MCF 10A (cell line): ENCODE data around the gene F8. TPM values are rescaled to one million over a fixed set of nuclear protein-coding genes. Genes with fewer than 3 reads are reported as not detected.
"Not testable (repeated sequence)": the region's sequence is repeated elsewhere in the genome, so short reads cannot be mapped to it uniquely, and the experiment has no call there.

Experiments
- BruUV-seq: library from RNA; stranded (reverse); fragments of 400-500 nt; replicated peaks from 2 replicates; lab custom pipeline; 2021; lab: Mats Ljungman, UMichigan
- CTCF ChIA-PET: fragments of 300-600 bp; sonication (Branson Sonifier 250); formaldehyde crosslinking; extraction: SDS; loops from one replicate; lab custom pipeline; 2021; ENCODE audit warnings: antibody characterized with exemption, inconsistent platforms; lab: Yijun Ruan, JAX
- POLR2A ChIA-PET: fragments of 300-600, 350-650 bp; sonication (Branson Sonifier 250); formaldehyde crosslinking; extraction: SDS; loops from one replicate; lab custom pipeline; 2020; ENCODE audit warnings: antibody characterized with exemption, inconsistent platforms; lab: Yijun Ruan, JAX
- DNase-seq: peaks from one replicate; pipeline ENCODE4 v3.0.0-alpha.2; 2018; ENCODE audit not compliant: unreplicated experiment
- H3K27ac Mint-ChIP-seq: one replicate; pipeline ENCODE4 v1.8.0; 2022; ENCODE audit warnings: mild to moderate bottlenecking, low read depth, mixed read lengths; ENCODE audit not compliant: unreplicated experiment
- H3K27me3 Mint-ChIP-seq: one replicate; pipeline ENCODE4 v1.8.0; 2022; ENCODE audit warnings: mixed read lengths; ENCODE audit not compliant: insufficient read depth, unreplicated experiment
- H3K36me3 Mint-ChIP-seq: one replicate; pipeline ENCODE4 v1.8.0; 2022; ENCODE audit warnings: mild to moderate bottlenecking, moderate library complexity, mixed read lengths; ENCODE audit not compliant: insufficient read depth, unreplicated experiment
- H3K4me1 Mint-ChIP-seq: one replicate; pipeline ENCODE4 v1.8.0; 2022; ENCODE audit warnings: mixed read lengths; ENCODE audit not compliant: insufficient read depth, unreplicated experiment
- H3K4me3 Mint-ChIP-seq: one replicate; pipeline ENCODE4 v1.8.0; 2022; ENCODE audit warnings: mild to moderate bottlenecking, moderate library complexity, mixed read lengths; ENCODE audit not compliant: unreplicated experiment
- H3K9me3 Mint-ChIP-seq: one replicate; pipeline ENCODE4 v1.8.0; 2022; ENCODE audit warnings: mixed read lengths; ENCODE audit not compliant: unreplicated experiment
- intact Hi-C: fragments of 100-400 bp; cut with micrococcal nuclease; formaldehyde crosslinking; loops from 2 replicates; pipeline ENCODE4 v1.14.1; 2022
- total RNA-seq: library from RNA; stranded (reverse); gene quantifications from 2 replicates; pipeline ENCODE4 v1.2.3, GENCODE V29; 2022
- TF ChIP-seq, protein P1 (sequence below): fragments of 200-600 bp; IDR thresholded peaks from one replicate; pipeline ENCODE4 v1.8.0; 2022; ENCODE audit warnings: antibody characterized with exemption, mild to moderate bottlenecking; ENCODE audit not compliant: unreplicated experiment

The F8 gene
- total RNA-seq, 1 experiment from 2014 or later = 5.3 TPM

DNA sequence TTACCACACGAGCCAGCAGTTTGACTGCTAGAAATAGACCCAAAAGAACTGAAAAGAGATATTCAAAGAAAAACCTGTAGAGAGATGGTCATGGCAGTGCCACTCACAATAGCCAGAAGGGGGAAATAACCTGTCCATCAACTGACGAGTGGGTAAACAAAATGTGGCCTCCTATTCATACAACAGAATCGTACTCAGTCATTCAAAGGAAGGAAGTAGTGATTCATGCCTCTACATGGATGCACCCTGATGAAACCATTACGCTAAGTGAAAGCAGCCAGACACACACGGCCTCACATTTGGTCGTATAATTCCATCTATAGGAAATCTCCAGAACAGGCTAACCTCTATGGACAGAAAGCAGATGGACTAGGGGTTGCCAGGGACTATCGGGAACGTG lies 138.5 kb downstream of the F8 start:
- DNase-seq, BruUV-seq, POLR2A ChIA-PET, H3K4me3 Mint-ChIP-seq, H3K4me1 Mint-ChIP-seq, H3K36me3 Mint-ChIP-seq, H3K27ac Mint-ChIP-seq, CTCF ChIA-PET, H3K9me3 Mint-ChIP-seq, H3K27me3 Mint-ChIP-seq, intact Hi-C loops: not testable (repeated sequence)

DNA sequence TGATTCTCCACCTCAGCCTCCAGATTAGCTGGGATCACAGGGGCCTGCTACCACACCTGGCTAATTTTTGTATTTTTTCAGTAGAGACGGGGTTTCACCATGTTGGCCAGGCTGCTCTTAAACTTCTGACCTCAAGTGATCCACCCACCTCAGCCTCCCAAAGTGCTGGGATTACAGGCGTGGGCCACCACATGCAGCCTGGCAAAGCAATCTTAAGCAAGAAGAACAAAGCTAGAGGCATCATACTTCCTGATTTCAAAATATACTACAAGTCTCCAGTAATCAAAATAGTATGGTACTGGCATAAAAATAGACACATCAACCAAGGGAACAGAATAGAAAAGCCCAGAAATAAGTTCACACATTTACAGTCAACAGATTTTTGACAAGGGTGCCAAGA lies 149.2 kb downstream of the F8 start:
- DNase-seq = no peak
- ChIA-PET POLR2A (no interaction called here), CTCF (no interaction called here)
- no TSS peak for BruUV-seq
- no peaks in the 10 kb centered on the region for H3K36me3 Mint-ChIP-seq
- intact Hi-C loops = no loop called here
- H3K4me3 Mint-ChIP-seq = no peak overlapping the region
- TF ChIP-seq, protein P1, sequence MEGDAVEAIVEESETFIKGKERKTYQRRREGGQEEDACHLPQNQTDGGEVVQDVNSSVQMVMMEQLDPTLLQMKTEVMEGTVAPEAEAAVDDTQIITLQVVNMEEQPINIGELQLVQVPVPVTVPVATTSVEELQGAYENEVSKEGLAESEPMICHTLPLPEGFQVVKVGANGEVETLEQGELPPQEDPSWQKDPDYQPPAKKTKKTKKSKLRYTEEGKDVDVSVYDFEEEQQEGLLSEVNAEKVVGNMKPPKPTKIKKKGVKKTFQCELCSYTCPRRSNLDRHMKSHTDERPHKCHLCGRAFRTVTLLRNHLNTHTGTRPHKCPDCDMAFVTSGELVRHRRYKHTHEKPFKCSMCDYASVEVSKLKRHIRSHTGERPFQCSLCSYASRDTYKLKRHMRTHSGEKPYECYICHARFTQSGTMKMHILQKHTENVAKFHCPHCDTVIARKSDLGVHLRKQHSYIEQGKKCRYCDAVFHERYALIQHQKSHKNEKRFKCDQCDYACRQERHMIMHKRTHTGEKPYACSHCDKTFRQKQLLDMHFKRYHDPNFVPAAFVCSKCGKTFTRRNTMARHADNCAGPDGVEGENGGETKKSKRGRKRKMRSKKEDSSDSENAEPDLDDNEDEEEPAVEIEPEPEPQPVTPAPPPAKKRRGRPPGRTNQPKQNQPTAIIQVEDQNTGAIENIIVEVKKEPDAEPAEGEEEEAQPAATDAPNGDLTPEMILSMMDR = no peak
- H3K27me3 Mint-ChIP-seq = peaks cover 16% of the 10 kb centered on the region
- H3K4me1 Mint-ChIP-seq = no peaks in the 10 kb centered on the region
- peaks cover 15% of the 10 kb centered on the region for H3K9me3 Mint-ChIP-seq
- no peak overlapping the region for H3K27ac Mint-ChIP-seq

DNA sequence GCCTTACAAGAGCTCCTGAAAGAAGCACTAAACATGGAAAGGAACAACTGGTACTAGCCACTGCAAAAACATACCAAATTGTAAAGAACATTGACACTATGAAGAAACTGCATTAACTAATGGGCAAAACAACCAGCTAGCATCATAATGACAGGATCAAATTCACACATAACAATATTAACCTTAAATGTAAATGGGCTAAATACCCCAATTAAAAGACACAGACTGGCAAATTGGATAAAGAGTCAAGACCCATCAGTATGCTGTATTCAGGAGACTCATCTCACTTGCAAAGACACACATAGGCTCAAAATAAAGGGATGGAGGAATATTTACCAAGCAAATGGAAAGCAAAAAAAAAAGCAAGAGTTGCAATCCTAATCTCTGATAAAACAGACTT lies 154.0 kb downstream of the F8 start:
- H3K9me3 Mint-ChIP-seq = peaks cover 47% of the 10 kb centered on the region
- CTCF ChIA-PET = not testable (repeated sequence)

DNA sequence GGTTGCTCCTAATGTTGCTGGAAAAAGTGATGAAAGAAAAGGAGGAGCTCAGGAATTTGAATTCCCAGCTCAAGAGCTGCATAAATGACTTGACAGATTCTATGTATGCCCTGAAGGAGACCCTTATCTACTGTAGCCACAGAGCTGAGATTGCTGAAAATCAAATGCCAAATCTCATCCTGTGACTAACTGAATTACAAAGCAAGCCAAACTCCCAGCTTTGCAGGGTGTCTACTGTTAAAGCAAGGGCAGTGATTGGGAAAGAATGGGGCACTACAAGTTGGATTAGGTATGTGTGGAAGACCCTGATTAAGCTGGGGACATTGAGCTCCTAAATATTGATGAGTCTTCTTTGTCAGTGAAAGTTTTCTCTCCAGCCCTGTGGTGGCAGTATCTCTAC lies 167.3 kb downstream of the F8 start:
- POLR2A ChIA-PET = interaction anchor here (0.7 kb wide), 1 partner anchor 1682 kb away, joined by 3 read pairs; no protein-coding TSS in a partner anchor
- Mint-ChIP-seq H3K4me1 (no peaks in the 10 kb centered on the region), H3K27ac (no peak overlapping the region), H3K4me3 (no peak overlapping the region), H3K9me3 (peaks cover 4% of the 10 kb centered on the region), H3K27me3 (peaks cover 3% of the 10 kb centered on the region), H3K36me3 (peaks cover 8% of the 10 kb centered on the region)
- no TSS peak for BruUV-seq
- intact Hi-C loops = no loop called here
- TF ChIP-seq, protein P1 = no peak
- CTCF ChIA-PET = interaction anchor here (0.6 kb wide), 1 partner anchor 129 kb away, joined by 3 read pairs; no protein-coding TSS in a partner anchor
- no peak for DNase-seq

More for the DNA sequence above, 154.0 kb downstream of the F8 start:
- BruUV-seq, H3K36me3 Mint-ChIP-seq, DNase-seq, H3K4me3 Mint-ChIP-seq, intact Hi-C loops, H3K27ac Mint-ChIP-seq, POLR2A ChIA-PET, H3K4me1 Mint-ChIP-seq: not testable (repeated sequence)
- H3K27me3 Mint-ChIP-seq = peaks cover 18% of the 10 kb centered on the region

DNA sequence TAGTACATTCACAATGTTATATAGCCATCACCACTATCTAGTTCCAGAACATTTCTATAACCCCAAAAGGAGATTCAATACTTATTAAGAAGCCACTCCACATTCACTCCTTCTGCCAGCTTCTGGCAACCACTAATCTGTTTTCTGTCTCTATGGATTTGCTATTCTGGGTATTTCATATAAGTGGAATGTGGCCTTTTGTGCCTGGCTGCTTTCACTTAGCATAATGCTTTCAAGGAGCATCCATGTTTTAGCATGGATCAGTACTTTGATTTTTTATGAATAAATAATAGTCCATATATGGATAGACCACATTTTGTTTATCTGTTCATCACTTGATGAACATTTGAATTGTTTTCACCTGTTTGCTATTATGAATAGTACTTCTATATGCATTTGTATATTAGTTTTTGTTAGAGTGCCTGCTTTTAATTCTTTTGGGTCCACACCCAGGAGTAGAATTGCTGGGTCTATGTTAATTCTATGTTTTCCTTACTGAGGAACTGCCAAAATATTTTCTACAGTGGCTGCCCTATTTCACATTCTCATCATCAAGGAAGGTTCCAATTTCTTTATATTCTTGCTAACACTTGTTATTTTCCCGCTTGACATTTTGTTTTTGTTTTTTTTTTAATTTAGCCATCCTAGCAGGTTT lies 171.4 kb downstream of the F8 start:
- no peak for DNase-seq
- ChIA-PET POLR2A (no interaction called here), CTCF (interaction anchor here (0.7 kb wide), 1 partner anchor 13 kb away, joined by 3 read pairs; no protein-coding TSS in a partner anchor)
- Mint-ChIP-seq H3K4me3 (no peak overlapping the region), H3K4me1 (no peaks in the 10 kb centered on the region), H3K27ac (no peak overlapping the region), H3K36me3 (no peaks in the 10 kb centered on the region), H3K27me3 (peaks cover 18% of the 10 kb centered on the region), H3K9me3 (peaks cover 14% of the 10 kb centered on the region)
- intact Hi-C loops = no loop called here
- TF ChIP-seq, protein P1 = no peak
- BruUV-seq = no TSS peak
